G401.6 (cell line): ENCODE measurements around the gene HEXD.

Experiments
- FAIRE-seq: peaks from 2 replicates; lab custom pipeline; 2012; peaks lifted over from hg19 to GRCh38; lab: Jason Lieb, UNC

The HEXD gene

DNA sequence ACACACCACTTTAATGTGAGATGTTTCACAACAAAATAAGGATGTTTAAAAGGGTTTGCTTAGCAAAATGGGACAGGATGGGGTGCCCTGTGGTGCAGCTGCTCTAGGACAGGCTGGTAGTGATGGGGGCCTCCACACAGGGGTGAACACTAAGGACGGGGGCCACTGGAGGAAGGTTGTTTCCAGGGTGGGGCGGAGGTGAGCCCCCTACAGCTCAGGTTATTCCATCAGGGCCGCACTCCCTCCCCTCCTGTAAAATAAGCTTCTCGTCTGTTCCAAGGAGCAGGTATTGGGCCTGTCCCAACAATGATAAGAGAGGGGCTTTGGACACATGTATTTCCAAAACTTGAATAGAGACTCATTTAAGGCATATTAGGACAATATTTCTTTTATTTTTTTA, 1.9 kb upstream of the HEXD start:
- no peak for FAIRE-seq

DNA sequence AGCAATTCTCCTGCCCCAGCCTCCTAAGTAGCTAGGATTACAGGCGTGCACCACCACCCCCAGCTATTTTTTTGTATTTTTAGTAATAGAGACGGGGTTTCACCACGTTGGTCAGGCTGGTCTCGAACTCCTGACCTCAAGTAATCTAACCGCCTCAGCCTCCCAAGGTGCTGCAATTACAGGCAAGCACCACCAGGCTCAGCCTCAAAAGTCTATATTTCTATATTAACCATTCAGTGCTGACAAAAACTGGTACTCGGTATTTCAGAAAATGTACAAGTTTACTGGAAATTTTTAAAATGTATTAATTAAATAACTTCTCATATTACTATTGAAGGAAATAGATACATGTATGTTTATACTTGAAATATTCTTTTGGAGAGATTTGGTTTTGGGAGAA, 1.4 kb upstream of the HEXD start:
- FAIRE-seq: no peak

DNA sequence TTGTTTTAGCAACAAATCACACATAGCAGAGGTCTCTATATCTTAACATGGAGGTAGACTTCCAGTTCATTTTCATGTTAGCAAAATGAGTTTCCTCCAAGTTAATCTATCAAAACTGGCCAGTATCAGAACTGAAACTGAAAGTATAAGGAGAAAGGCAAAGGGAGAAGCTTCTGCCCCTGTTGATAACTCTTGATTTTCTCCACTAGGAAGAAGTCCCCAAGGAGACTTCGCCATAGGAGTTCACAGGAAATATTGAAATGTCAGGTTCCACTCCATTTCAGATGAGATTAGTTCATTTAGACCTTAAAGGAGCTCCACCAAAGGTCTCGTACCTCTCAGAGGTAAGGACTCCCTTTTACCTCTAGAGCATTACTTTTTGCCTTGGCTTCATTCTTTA, 1.4 kb downstream of the HEXD start:
- FAIRE-seq: no peak

DNA sequence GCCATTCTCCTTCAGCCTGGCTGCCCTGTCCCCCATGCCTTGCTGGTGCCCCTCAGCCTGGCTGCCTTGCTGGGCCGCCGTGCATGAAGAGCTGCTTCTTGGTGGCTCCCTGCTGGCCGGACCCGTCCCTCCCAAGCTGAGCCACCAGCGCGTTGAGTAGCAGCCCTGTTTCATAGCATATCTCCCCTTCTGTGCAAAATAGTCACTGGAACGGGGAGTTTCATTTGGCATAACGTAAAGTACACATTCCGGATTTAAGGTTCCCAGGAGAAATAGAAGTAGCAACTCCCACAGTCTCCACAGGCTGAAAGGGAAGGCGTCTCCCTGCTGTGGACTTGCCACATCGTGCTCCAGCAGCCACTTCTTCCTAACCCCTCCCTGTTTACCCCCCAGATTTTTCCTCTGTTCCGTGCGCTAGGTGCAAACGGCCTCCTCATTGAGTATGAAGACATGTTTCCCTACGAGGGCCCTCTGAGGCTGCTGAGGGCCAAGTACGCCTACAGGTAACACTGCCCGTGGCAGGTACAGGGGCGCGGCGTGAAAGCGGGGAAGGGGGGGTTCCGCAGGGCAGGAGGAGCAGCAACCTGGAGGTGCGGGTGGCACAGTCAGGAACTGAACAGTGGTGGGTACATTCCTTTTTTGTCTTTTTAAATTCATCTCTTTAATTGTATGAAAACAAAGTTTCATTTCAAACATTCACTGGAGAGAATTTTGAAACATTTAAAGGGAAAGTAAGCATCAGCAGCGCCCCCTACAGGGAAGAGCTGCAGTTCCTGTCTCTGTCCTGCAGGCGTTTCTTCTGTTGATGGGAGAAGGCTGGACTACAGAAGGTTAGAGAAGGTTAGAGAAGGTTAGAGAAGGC, 6.1 kb downstream of the HEXD start:
- peak; percentile 28 for FAIRE-seq

DNA sequence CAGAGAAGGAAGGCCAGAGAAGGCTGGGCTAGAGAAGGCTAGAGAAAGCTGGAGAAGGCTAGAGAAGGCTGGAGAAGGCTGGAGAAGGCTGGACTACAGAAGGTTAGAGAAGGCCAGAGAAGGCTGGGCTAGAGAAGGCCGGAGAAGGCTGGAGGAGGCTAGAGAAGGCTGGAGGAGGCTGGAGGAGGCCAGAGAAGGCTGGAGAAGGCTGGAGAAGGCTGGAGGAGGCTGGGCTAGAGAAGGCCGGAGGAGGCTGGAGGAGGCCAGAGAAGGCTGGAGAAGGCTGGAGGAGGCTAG, 6.7 kb downstream of the HEXD start:
- no peak for FAIRE-seq

DNA sequence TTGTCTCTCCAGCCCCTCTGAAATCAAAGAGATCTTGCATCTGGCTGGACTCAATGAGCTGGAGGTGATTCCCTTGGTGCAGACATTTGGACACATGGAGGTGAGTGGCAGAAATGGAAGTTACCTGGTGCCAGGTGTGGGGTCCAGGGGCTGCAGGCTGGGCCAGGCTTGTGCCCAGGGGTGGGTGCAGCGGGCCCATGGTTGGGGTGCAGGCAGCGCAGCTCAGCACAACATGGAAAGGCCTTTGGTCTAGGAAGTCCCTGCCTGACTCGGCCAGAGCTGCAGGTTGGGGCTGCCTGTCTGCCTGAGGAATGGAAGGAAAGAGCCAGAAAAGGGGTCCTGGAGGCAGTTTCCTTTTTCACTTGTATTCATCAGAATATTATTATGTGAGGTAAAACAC, 10.4 kb downstream of the HEXD start:
- no peak for FAIRE-seq

DNA sequence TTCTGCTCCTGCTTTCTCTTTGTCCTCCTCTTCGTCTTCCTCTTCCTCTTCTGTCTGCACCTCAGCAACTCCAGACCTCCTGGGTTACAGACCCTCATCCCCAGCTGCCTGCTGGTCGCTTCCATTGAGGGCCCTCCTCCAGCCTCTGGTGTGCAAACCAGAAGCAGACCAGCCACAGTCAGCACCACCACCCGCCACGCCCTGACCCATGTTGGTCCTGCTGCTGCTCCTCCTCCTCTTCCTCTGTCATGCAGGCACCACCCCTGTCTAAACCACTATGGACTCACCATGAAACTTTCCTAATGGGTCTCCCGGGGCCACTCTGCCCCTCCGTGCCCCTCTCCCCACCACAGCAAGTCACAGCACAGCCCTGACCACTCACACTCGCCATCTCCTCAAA, 11.7 kb downstream of the HEXD start:
- FAIRE-seq: no peak

DNA sequence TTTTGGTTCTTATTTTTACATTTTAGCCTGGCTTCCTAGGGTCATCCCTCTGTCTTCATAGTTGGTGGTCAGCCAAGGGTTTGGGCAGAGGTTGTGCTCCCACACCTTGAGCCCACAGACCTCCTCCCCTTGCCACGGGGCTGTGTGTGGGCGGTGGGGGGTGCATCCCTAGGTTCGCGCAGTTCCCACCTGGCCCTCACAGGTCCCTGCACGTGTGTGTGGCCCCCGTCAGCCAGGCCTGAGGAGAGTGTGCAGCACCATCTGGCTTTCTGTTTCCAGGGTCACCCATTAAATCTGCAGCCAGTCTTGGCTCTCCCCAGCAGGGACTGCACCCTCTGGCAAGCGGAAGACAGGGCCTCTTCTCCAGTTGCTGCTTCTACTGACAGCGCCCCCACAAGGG, 13.9 kb downstream of the HEXD start:
- no peak for FAIRE-seq

DNA sequence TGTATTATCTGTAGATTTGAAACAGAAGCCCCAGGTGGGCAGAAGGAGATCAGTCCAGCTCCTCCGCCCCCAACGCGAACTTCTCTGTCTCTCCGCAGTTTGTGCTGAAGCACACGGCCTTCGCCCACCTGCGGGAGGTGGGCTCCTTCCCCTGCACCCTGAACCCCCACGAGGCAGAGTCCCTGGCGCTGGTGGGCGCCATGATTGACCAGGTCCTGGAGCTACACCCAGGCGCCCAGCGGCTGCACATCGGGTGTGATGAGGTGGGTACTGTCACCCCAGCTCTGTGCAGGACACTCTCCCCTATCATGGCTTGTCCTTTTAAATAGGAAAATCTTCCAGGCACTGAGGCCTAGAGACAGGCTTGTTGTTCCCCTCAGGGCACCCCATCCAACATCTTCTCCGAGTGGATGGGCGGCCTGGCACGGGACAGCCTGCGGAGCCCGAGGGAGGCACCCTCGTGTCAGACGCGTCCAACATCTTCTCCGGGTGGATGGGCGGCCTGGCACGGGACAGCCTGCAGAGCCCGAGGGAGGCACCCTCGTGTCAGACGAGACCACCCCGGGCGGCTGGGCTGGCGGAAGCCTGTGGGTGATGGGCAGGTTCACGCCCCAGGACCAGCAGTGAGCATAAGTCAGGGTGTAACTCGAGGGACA, 15.5 kb downstream of the HEXD start:
- FAIRE-seq: no peak

DNA sequence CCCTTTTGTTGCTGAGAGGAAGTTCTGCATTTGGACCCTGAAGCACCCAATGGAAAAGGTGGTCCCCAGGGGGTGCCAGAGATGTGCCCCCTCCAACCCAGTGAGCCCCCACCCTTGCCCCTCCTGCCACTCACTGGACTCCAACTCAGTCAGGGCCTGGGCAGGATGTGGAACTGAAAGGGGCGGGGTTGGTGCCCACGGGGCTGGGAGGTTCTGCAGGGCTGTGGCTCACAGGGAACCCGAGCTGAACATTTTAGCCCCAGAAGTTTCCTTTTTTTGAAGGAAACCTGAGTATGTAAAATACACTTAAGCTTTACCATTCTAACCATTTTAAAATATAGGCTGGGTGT, 16.0 kb downstream of the HEXD start:
- FAIRE-seq: no peak

DNA sequence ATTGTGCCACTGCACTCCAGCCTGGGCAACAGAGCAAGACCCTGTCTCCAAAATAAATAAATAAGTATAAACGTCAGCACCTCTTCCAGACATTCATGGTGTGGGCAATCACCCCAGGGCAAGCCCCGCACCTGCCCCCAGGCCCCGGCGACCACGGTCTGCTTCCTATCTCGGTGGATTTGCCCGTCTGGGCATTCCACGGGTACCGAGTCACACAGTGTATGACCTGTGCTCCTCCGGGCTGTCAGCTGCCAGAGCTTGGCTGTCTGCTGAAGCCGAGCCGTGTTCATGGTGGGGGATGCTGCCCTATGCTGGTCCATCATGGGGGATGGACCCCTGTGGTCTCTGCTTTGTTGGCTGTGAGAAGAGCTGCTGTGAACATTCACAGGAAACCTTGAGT, 17.0 kb downstream of the HEXD start:
- FAIRE-seq: no peak

DNA sequence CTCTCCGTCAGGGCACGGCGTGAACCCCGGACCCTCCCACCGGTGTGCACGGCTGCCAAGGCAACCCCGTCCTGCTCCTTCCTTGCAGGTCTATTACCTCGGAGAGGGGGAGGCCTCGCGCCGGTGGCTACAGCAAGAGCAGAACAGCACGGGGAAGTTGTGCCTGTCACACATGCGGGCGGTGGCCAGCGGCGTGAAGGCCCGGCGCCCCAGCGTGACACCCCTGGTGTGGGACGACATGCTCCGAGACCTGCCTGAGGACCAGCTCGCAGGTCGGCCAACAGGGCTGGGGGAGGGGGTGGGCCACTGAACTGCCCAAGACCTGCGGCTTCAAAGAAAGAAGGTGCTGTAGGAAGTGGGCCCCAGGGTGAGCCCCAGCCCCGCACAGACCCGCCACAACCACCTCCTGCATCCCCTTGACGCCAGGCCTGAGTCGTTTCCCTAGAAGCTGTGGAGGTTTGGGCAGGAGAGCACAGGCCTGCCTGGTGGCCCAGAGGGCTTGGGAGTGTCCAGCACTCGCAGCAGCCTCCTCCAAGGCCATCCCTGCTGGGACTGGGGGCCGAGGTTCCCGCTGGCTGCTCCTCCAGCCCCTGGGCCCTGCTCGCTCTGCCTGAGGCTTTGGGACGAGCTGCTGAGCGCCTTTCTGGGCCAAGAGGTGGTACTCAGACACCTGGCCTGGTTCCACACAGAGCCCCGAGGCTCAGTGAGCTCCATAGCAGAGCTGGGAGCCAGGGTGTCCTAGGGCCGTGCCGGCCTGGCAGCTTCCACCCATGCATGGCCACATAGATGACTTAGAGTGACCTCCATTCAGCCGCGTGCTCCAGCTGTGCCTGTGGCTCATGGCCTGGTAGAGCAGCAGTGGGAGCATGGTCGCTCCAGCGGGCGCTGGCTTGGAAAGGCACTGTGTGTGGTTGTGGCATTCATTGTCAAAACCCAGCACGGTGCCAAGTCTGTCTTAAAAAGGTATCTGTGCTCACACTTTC, 17.7 kb downstream of the HEXD start:
- no peak for FAIRE-seq

DNA sequence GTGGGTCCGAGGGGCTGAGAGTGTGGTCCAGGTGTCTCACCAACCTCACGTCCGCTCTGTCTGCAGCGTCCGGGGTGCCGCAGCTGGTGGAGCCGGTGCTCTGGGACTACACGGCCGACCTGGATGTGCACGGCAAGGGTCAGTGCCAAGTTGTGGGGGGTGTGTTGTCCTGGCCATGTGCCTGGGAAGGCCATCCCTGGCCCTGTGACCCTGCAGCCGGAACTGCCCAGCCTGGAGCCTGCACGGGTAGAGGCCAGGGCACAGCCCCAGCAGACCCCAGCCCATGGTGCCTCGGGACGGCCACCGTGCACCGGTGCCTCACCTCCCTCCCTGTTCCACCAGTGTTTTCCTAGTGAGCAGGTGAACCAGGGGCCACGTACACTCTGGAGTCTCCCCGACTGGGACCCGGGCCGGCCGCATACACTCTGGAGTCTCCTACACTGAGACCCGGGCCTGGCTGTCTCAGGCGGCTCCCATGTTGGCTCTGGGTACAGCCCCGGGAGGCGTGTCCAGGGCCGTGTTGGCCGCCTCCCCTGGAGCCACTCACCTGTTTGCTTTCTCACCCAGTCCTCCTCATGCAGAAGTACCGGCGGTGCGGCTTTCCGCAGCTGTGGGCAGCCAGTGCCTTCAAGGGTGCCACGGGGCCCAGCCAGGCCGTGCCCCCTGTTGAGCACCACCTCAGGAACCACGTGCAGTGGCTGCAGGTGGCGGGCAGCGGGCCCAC, 18.6 kb downstream of the HEXD start:
- FAIRE-seq: no peak

DNA sequence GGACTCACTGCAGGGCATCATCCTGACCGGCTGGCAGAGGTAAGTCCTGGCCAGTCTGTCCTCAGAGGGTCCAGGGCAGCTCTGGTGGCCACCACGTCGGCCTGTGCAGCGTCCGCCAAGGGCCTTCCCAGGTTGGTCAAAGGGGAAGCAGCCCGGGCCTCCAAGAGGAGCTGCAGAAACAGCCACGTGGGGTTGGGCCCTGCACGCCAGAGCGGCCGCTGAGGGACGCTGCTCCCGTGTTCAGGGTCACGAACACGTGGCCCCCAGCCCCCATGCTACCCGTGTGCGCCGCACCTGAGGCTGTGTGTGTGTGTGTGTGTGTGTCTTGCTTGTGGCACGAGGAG, 19.1 kb downstream of the HEXD start:
- FAIRE-seq: no peak

DNA sequence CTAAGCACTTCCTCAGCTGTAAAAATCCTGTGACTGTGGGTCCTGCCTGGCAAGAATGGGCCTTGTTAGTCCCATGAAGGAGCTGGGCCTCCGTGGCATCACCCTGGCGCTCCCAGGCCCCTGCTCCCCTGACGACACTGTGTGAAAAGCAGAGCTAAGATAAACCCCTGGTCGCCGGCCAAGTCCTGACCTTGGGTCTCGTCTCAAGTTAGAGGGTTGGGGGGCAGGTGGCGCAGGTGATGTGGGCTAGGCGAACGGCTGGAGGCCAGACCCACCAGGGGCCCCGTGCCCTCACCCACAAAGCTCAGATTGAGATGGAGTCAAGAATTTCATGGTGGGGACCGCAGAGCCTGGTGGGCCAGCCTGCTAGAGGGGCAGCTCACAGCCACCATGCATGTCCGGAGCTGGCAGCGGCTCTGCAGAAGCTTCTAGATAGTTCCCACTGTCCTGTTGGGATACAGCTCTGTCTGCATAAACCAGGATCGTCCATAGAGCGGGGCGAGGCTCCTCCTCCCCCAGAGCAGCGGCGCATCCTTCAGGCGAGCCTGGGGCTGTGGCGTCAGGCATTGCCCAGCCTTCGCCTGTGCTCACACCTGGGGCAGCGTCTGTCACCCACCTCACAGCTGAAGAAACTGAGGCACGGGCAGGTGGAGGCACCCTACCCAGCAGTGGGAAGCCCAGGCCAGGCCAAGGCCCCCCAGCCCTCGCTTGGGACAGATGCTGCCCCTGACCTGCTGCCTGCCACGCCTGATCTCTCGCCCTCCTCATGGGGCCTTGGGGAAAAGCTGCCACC, 20.4 kb downstream of the HEXD start:
- FAIRE-seq: no peak

DNA sequence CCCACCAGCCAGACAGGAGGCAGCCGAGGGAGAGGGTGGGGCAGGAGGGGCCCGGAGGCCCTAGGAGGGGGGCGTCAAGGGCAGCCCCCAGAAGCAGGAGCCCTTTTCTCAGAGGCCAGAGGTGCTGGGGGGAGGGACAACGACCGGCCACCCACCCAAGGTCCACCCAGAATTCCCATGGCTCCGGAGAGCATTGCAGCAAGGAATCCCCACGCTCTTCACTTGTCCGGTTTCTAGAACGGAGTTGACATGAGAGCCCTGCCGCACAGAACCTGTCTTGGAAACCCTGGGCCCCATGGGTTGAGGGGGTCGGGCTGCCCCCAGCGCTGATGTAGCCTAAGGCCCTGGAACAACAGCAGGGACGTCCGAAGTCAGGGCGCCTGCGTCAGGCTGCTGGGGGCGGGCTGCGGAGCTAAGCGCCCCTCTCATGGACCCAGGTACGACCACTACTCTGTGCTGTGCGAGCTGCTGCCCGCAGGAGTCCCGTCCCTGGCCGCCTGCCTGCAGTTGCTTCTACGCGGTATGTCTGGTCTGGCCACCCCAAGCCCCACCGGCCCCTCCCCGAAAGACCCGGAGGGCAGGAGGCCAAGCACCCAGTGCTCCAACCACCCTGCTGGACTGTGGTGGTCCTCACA, 21.2 kb downstream of the HEXD start:
- FAIRE-seq: no peak

DNA sequence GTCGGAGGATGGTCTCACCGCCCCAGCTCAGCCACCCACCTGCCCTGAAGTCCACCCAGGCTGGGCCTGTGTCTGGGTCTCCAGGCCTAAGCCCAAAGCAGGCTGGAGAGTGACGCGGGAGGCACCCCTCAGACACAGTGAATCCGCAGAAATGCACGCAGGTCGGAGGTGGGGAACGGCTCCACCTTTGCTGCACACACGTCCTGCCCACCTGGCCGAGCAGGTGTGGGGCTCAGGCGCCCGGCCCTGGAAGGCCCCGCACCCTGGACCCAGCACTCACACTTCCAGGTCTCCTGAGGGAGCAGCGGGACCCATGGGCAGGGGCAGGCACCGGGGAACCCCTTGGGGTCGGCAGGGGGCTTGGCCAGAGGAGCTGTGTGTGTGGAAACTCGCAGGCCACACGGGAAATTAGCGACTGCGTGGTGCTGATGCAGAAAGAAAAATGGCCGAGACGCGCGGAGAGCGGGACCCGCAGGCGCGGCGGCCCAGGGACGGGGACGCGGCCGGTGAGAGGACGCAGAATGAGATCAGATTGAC, 21.8 kb downstream of the HEXD start:
- no peak for FAIRE-seq

DNA sequence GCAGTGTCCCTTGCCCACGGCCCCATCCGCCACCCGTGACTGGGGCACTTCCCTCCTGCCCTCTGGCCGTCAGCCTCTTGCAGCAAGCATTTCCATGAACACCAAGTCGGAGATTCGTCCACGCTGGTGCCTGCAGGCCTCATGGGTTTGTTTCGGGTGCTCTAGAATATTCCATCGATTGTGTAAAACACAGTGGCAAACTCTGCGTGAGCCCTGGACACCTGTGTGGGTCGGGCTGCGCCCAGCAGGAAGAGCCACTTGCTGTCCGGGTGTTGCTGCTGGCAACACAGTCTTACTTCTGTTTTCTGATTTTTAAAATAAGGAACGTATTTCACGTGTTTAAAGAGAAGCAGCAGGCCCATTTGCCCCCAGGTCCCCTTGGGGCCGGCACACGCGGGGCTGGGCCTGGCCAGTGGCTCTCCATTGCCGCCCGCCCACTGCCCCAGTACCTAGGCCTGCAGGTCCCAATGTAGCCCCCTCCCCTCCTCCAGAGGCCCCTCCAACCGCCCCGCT, 22.4 kb downstream of the HEXD start:
- no peak for FAIRE-seq

DNA sequence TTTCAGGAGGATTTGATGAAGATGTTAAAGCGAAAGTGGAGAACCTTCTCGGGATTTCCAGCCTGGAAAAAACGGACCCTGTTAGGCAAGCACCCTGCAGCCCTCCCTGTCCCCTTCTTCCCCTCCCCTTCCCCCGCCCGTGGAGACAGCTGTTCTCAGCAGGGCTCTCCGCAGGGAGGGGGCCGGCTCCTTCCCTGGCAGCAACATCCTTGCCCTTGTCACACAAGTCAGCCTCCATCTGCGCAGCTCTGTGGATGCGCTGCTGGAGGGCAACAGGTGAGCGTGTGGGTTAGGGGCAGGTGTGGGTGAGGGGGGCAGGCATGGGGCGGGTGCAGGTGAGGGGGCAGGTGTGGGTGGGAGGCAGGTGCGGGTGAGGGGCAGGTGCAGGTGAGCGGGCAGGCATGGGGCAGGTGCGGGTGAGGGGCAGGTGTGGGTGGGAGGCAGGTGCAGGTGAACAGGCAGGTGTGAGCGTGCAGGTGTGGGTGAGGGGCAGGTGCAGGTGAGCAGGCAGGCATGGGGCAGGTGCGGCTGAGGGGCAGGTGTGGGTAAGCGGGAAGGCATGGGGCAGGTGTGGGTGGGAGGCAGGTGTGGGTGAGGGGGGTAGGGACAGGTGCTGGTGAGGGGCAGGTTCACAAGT, 23.0 kb downstream of the HEXD start:
- FAIRE-seq: no peak
